HepG2 (cell line): ENCODE results near the gene TMEM14C.

Source experiments
- EZH2 ChIP-seq: conservative IDR thresholded peaks from 2 replicates; pipeline ENCODE4 v1.6.1; 2012; ENCODE audit warnings: mild to moderate bottlenecking, low read depth, low read length, moderate library complexity
- FOXM1 ChIP-seq: sonication (generic); formaldehyde crosslinking; IDR thresholded peaks from 2 replicates; pipeline ENCODE4 v1.5.0; 2020; ENCODE audit warnings: missing genetic modification reagents
- JUN ChIP-seq: sonication (generic); formaldehyde crosslinking; IDR thresholded peaks from 2 replicates; pipeline ENCODE4 v1.4.0; 2020; ENCODE audit warnings: mild to moderate bottlenecking, missing genetic modification reagents
- MAF1 ChIP-seq: sonication (generic); formaldehyde crosslinking; IDR thresholded peaks from 2 replicates; pipeline ENCODE4 v1.5.0; 2020; ENCODE audit warnings: missing genetic modification reagents, borderline replicate concordance
- MXI1 ChIP-seq: IDR thresholded peaks from 3 replicates; pipeline ENCODE4 v1.6.1; 2012; ENCODE audit warnings: low read depth, low read length, inconsistent platforms, borderline replicate concordance
- POLR2AphosphoS2 ChIP-seq: IDR thresholded peaks from 2 replicates; pipeline ENCODE4 v1.6.1; 2011; ENCODE audit warnings: low read depth, low read length, improper control_type of control experiment
- RAD51 ChIP-seq: fragments of 450-650 bp; IDR thresholded peaks from 2 replicates; pipeline ENCODE4 v1.6.1; 2016; ENCODE audit warnings: borderline replicate concordance
- RNF2 ChIP-seq: fragments of 450-650 bp; conservative IDR thresholded peaks from 2 replicates; pipeline ENCODE4 v1.6.1; 2016; ENCODE audit warnings: low read depth
- ZNF572 ChIP-seq: sonication (generic); formaldehyde crosslinking; IDR thresholded peaks from 2 replicates; pipeline ENCODE4 v1.5.1; 2020; ENCODE audit warnings: mild to moderate bottlenecking, missing genetic modification reagents
- TF ChIP-seq, protein P1 (sequence below): sonication (generic); formaldehyde crosslinking; IDR thresholded peaks from 2 replicates; pipeline ENCODE4 v1.4.0; 2020; ENCODE audit warnings: mild to moderate bottlenecking, missing genetic modification reagents, borderline replicate concordance

DNA sequence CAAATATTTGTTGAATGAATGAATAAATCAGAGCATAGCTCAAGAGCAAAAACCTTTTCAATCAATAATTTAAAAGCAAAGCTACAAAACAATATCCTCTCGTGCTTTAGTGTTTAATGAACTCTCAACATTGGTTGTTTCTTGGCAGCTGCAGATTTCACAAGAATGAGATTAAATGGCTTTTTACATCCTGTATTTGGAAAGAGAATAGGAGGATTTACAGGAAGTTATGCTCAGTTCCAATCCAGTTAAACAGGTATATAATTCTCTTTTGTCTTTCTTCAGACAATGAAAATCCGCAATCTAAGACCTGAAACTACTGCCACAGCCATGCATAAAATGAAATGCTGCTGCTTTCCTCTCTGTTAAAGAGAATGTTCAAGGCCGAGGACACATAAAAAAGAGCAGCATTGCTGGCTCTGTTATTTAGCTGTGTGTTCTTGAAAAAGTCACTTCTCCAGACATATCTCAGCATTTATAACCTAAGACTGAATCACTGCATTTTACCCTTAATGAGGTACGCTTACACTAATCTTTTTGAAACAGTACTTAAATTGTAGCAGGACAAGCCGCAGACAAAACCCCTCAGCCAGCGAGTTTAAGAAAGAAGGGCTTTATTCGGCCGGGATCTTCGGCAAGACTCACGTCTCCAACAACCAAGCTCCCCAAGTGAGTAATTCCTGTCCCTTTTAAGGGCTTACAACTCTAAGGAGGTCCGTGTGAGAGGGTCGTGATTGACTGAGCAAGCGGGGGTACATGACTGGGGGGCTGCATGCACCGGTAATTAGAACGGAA, 32.0 kb upstream of the TMEM14C start:
- TF ChIP-seq MAF1 (CRISPR knock-in tag) (no peak), ZNF572 (CRISPR knock-in tag) (no peak), FOXM1 (no peak), RNF2 (no peak), POLR2AphosphoS2 (no peak), EZH2 (no peak), RAD51 (no peak), MXI1 (no peak), JUN (no peak)
- TF ChIP-seq, protein P1, sequence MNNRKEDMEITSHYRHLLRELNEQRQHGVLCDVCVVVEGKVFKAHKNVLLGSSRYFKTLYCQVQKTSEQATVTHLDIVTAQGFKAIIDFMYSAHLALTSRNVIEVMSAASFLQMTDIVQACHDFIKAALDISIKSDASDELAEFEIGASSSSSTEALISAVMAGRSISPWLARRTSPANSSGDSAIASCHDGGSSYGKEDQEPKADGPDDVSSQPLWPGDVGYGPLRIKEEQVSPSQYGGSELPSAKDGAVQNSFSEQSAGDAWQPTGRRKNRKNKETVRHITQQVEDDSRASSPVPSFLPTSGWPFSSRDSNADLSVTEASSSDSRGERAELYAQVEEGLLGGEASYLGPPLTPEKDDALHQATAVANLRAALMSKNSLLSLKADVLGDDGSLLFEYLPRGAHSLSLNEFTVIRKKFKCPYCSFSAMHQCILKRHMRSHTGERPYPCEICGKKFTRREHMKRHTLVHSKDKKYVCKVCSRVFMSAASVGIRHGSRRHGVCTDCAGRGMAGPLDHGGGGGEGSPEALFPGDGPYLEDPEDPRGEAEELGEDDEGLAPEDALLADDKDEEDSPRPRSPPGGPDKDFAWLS (CRISPR knock-in tag), result no peak
